DND-41 (cell line): ENCODE data around the gene ANTKMT.

ENCODE experiments used
- ATAC-seq: fragments of 200-7000 bp; cut with Tn5 transposase; 3 replicates; pipeline ENCODE4 v1.9.1; 2021; ENCODE audit warnings: low read depth; ENCODE audit not compliant: insufficient read depth
- DNase-seq: peaks from one replicate; pipeline ENCODE4 v3.0.0-alpha.2; 2020
- H2AFZ ChIP-seq: 2 replicates; pipeline ENCODE4 v1.6.0; 2012; ENCODE audit warnings: low read depth, low read length
- H3K27ac ChIP-seq: 2 replicates; pipeline ENCODE4 v1.5.1; 2012; ENCODE audit warnings: low read length, inconsistent platforms
- H3K27me3 ChIP-seq: fragments of 200-600 bp; sonication (generic); 2 replicates; pipeline ENCODE4 v1.6.0; 2012; ENCODE audit warnings: low read length, mild to moderate bottlenecking, inconsistent platforms; ENCODE audit not compliant: insufficient read depth, poor library complexity
- H3K36me3 ChIP-seq: 2 replicates; pipeline ENCODE4 v1.5.1; 2012; ENCODE audit warnings: low read length, inconsistent platforms; ENCODE audit not compliant: insufficient read depth
- H3K4me1 ChIP-seq: 2 replicates; pipeline ENCODE4 v1.5.1; 2012; ENCODE audit warnings: mild to moderate bottlenecking, low read length; ENCODE audit not compliant: insufficient read depth
- H3K4me2 ChIP-seq: 2 replicates; pipeline ENCODE4 v1.6.0; 2012; ENCODE audit warnings: mild to moderate bottlenecking, moderate library complexity, low read length, inconsistent platforms; ENCODE audit not compliant: insufficient read depth
- H3K4me3 ChIP-seq, 2 experiments: fragments of 200-600 bp in 1 of 2; shearing (Covaris generic) in 1 of 2; 2 replicates each; pipeline ENCODE4 v1.5.1; 2012 to 2016; ENCODE audit warnings: inconsistent platforms in 2 of 2, low read length in 2 of 2, mild to moderate bottlenecking in 2 of 2, low read depth in 1 of 2, moderate library complexity in 1 of 2
- H3K79me2 ChIP-seq: 2 replicates; pipeline ENCODE4 v1.6.0; 2012; ENCODE audit warnings: low read length, inconsistent platforms; ENCODE audit not compliant: insufficient read depth
- H3K9ac ChIP-seq: 2 replicates; pipeline ENCODE4 v1.6.0; 2012; ENCODE audit warnings: low read depth, mild to moderate bottlenecking, inconsistent platforms, low read length, moderate library complexity
- H3K9me3 ChIP-seq: 2 replicates; pipeline ENCODE4 v1.5.1; 2012; ENCODE audit warnings: low read length, moderate library complexity, mild to moderate bottlenecking, inconsistent platforms; ENCODE audit not compliant: insufficient read depth, severe bottlenecking
- H4K20me1 ChIP-seq: 2 replicates; pipeline ENCODE4 v1.6.0; 2012; ENCODE audit warnings: low read length; ENCODE audit not compliant: insufficient read depth
- EZH2 ChIP-seq: IDR thresholded peaks from 3 replicates; pipeline ENCODE4 v1.6.1; 2012; ENCODE audit warnings: borderline replicate concordance, low read depth, mild to moderate bottlenecking, moderate library complexity, low read length, inconsistent platforms; ENCODE audit not compliant: severe bottlenecking
- TF ChIP-seq, protein P1 (sequence below): IDR thresholded peaks from 2 replicates; pipeline ENCODE4 v1.5.1; 2012; ENCODE audit warnings: borderline replicate concordance, low read length, moderate library complexity, mild to moderate bottlenecking; ENCODE audit not compliant: poor library complexity, severe bottlenecking; ENCODE audit errors: extremely low read depth

Gene ANTKMT

GRCh38 chr16:769184-769784 lies 48.3 kb downstream of the ANTKMT start:
- Histone ChIP-seq H3K27me3 (no peaks in the 10 kb centered on the region), H3K9me3 (no peaks in the 10 kb centered on the region), H3K36me3 (no peaks in the 10 kb centered on the region), H3K4me3 (no peak overlapping the region), H3K4me2 (no peak overlapping the region), H3K79me2 (no peaks in the 10 kb centered on the region), H2AFZ (no peak overlapping the region), H3K9ac (no peak overlapping the region), H4K20me1 (no peaks in the 10 kb centered on the region; the same call in none of the 2 replicates), H3K27ac (no peak overlapping the region), H3K4me1 (no peaks in the 10 kb centered on the region)
- no peak for TF ChIP-seq EZH2
- TF ChIP-seq, protein P1, sequence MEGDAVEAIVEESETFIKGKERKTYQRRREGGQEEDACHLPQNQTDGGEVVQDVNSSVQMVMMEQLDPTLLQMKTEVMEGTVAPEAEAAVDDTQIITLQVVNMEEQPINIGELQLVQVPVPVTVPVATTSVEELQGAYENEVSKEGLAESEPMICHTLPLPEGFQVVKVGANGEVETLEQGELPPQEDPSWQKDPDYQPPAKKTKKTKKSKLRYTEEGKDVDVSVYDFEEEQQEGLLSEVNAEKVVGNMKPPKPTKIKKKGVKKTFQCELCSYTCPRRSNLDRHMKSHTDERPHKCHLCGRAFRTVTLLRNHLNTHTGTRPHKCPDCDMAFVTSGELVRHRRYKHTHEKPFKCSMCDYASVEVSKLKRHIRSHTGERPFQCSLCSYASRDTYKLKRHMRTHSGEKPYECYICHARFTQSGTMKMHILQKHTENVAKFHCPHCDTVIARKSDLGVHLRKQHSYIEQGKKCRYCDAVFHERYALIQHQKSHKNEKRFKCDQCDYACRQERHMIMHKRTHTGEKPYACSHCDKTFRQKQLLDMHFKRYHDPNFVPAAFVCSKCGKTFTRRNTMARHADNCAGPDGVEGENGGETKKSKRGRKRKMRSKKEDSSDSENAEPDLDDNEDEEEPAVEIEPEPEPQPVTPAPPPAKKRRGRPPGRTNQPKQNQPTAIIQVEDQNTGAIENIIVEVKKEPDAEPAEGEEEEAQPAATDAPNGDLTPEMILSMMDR, result no peak
- DNase-seq, result no peak
- ATAC-seq, result no peak

- Histone ChIP-seq H3K4me2 (no peak overlapping the region), H3K27ac (no peak overlapping the region), H3K79me2 (no peaks in the 10 kb centered on the region), H3K27me3 (no peaks in the 10 kb centered on the region), H3K36me3 (no peaks in the 10 kb centered on the region), H2AFZ (no peak overlapping the region), H3K9ac (no peak overlapping the region), H3K4me3 (no peak overlapping the region), H4K20me1 (no peaks in the 10 kb centered on the region; the same call in none of the 2 replicates), H3K4me1 (no peaks in the 10 kb centered on the region), H3K9me3 (no peaks in the 10 kb centered on the region)
- no peak for DNase-seq
- no peak for TF ChIP-seq EZH2
- TF ChIP-seq, protein P1, result no peak
- no peak for ATAC-seq
Measured at GRCh38 chr16:769934-770333, 49.0 kb downstream of the ANTKMT start.

- no peaks in the 10 kb centered on the region for H3K9me3 ChIP-seq
Measured at GRCh38 chr16:770411-770810, 49.5 kb downstream of the ANTKMT start.

More at GRCh38 chr16:770411-770810, 49.5 kb downstream of the ANTKMT start:
- no peaks in the 10 kb centered on the region for H3K36me3 ChIP-seq
- DNase-seq, result no peak
- no peaks in the 10 kb centered on the region; the same call in none of the 2 replicates for H4K20me1 ChIP-seq
- H3K79me2 ChIP-seq, result no peaks in the 10 kb centered on the region
- H3K4me3 ChIP-seq, result no peak overlapping the region
- no peak for ATAC-seq
- H3K27me3 ChIP-seq, result no peaks in the 10 kb centered on the region
- no peak overlapping the region for H3K27ac ChIP-seq
- H3K4me2 ChIP-seq, result no peak overlapping the region
- no peak overlapping the region for H3K9ac ChIP-seq
- H2AFZ ChIP-seq, result no peak overlapping the region
- no peak for TF ChIP-seq EZH2
- TF ChIP-seq, protein P1, result no peak
- H3K4me1 ChIP-seq, result no peaks in the 10 kb centered on the region
